Stimulated activated CD8-positive, alpha-beta memory T cell treated with anti-CD3 and anti-CD28 coated beads, Interleukin-7, amount 100 ng/mL, for 1 hour (primary cell): ENCODE measurements around the gene ARHGAP22.
"Not testable (repeated sequence)": the region's sequence is repeated elsewhere in the genome, so short reads cannot be mapped to it uniquely, and the experiment has no call there.

Source experiments
- DNase-seq, 2 donors: peaks; one replicate each; pipeline ENCODE4 v3.0.0-alpha.2; 2020; ENCODE audit warnings: low read depth in 2 of 2

Gene ARHGAP22, protein sequence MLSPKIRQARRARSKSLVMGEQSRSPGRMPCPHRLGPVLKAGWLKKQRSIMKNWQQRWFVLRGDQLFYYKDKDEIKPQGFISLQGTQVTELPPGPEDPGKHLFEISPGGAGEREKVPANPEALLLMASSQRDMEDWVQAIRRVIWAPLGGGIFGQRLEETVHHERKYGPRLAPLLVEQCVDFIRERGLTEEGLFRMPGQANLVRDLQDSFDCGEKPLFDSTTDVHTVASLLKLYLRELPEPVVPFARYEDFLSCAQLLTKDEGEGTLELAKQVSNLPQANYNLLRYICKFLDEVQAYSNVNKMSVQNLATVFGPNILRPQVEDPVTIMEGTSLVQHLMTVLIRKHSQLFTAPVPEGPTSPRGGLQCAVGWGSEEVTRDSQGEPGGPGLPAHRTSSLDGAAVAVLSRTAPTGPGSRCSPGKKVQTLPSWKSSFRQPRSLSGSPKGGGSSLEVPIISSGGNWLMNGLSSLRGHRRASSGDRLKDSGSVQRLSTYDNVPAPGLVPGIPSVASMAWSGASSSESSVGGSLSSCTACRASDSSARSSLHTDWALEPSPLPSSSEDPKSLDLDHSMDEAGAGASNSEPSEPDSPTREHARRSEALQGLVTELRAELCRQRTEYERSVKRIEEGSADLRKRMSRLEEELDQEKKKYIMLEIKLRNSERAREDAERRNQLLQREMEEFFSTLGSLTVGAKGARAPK

DNA sequence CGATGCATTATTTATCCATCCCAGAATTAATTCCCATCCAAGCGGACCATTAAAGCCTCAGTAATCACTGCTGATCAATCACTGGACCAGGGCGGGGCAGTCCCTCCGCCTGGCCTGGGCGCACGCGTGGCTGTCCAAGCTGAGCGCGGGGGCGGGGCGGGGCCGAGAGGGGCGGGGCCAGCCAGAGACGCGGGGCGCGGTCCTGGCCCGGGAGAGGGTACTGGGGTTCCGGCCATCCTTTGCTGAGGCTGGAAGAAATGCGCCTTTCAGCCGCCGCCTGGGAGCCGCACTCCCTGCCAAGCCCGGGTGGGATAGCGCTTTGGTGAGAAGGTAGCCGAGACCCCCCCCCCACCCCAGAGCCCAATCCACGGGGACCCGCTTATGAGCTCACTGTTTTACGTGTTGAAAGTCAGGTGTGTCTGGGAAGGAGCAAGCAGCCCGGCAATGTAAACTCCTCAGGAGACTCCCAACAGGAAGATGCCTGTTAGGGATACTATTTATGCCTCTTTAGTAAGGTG lies at the start of gene ARHGAP22:
Gene ARHGAP22, minus strand, starts transcription at position 83 of the 518 bp plus-strand sequence. CDS start 277 bp downstream, outside the sequence.
- no peak for DNase-seq

DNA sequence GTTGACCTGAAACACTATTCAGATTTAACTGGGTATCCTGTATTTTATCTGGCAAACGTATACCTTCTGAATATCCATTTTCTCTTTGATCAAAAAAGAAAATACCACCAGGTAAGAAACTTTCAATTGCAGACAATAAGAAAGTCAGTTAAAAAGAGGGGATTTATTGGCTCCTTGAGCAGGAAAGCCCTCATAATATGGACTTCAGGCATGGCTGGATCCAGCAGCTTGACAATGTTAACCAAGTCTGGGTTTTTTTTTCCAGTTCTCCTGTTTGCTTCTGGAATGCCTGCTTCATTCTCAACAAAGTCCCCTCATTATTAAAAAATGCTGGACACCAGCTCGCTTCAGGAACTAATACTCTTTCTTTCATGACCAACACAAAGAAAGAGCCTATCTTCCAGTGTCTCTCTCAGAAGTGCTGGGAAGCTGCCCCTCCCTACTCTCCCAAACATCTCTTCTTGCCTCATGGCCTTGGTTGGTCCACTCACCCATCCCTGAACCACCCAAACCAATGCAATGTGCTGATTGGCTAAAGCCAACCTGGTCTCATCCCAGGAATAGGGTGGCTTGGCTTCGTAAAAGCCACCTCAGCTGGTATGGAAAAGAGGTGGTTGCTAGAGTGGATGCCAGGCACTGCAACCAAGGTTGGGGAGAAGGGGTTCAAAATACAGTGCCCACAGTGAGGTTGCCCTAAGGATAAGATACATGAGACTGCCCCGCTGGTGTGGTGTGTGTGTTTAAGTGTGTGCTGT lies 49.2 kb upstream of the ARHGAP22 start:
- no peak for DNase-seq

DNA sequence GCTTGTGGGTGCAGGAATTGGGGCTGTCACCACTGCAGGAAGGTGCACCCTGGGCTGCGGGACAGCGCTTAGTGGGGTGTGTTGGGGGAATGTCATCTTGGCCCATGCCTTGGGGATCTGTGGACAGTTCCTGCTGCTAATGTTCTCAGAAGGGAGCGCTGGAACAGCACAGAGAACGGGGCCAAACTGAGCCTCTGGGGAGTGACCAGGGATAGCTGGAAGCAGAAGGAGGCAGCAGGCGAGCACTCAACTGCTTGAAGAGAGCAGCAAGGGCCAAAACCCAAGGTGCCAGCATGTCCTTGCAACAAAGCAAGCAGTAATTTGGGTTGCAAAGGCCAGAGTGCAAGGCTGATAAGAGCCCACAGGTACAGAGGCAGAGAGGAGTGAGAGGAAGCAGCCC lies 48.5 kb upstream of the ARHGAP22 start:
- no peak for DNase-seq

DNA sequence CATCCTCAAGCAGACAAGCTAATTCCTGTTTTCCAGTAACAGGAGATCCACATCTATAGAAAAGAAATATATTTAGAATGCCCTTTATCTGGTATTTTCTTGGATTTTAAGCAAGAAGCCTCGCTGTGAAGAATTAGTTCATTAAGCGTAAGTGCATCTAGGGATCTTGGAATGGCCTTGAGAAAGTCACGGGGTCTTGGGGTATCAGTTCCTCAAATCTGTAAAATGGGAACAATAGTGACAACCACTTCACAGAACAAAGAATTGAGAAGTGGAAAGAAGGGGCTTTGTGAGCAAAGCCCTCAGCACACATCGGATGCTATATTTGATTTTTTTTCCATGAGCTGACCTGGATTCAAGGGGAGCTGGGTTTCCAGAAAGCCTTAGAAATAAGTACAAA lies 47.5 kb upstream of the ARHGAP22 start:
- no peak for DNase-seq

DNA sequence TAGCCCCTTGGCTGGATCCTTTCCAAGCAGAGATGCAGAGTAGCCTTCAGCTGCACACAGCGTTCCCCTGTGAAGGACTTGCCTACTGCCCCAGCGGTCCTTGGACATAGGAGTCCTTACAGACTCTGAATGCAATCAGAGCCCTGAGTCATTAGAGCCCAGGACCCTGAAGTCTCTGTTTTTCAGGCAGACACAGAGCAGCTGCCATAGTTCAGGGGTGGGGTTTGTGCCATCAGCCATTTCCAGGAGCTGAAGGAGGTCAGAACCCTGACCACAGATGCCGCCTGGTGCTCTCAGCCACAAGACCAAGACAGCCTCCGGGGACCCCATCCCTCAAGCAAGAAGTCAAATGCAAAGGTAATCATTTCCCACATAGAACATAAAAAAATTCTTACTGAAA lies 47.0 kb upstream of the ARHGAP22 start:
- no peak for DNase-seq

DNA sequence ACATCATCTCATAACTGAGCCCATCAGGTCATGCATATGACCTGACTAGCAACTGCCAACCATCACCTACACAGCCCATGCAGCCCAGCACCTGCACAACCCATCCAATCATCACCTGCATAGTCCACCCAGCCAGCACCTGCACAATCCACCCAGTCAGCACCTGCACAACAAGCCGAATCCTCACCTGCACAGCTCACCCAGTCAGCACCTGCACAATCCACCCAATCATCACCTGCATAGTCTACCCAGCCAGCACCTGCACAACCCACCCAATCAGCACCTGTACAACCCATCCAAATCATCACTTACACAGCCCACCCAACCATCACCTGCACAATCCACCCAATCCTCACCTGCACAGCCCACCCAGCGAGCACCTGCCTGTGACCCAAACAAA lies 46.4 kb upstream of the ARHGAP22 start:
- no peak for DNase-seq

DNA sequence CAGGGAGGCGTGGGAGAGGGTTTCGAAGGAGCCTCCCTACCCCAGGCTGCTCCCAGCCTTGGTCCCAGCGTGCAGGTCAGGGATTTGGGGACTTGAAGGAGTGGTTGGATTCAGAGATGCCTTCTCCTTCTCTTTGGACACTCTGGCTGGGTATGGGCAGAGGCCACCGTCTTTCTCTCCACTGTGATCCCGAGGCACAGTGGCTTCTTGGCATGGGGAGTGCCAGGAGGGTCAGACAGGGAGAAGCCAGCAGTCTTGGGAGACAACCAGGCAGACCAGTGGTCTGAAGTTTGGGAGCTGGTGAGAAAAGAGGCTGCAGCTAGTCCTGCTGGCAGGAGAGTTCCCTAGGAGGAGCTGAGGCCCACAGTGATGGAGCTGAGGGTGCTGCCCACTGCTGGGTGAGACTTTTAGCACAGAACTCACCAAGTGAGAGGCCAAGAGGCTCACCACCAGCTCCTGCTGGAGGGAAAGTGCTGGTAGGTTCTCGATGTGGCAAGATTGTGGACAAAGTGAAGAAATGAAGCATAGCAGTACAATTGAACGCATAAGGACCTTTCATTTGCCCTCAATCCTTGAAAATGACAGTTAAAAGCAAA lies 44.6 kb upstream of the ARHGAP22 start:
- no peak for DNase-seq

DNA sequence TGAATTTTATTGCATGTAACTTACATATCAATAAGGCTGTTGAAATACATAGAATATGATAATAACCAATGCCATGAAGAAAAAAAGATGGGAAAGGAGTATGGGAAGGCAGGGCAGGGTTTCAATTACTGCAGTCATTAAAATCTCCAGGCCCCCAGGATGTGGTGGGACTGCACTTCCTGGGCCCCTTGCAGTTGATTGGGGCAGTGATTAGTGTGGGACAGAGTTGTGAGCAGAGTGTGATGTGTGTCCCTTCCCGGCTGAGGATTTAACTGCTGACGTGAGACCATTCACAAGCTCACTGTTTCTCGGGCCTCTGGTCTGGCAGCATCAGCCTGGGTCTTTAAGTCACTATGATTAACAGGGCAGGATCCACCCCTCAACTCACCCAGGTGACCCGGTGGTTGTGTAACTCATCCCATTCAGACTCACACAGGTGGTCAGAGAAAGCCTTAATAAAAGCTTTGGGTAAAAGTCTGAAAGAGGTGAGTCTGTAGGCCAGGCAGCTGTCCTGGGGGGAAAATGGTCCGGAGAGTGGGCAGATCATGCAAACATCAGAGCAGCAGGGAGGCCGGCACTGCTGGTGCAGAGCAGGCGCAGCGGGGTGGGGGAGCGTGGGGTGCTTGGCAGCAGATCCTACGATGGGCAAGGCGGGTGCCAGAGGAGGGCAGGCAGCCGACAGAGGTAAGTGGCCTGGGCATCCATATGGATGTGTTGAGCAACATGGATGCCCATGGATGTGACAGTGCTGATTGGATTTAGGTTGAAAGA lies 43.5 kb upstream of the ARHGAP22 start:
- no peak for DNase-seq

DNA sequence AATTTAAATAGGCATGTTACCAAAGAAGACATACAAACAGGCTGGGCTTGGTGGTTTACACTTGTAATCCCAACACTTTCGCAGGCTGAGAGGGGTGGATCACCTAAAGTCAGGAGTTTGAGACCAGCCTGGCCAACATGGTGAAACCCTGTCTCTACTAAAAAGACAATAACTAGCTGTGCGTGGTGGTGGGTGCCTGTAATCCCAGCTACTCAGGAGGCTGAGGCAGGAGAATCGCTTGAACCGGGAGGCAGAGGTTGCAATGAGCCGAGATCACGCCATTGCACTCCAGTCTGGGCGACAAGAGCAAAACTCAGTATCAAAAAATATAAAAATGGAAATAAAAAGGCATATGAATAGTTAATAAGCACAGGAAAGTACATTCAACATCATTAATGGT lies 42.2 kb upstream of the ARHGAP22 start:
- not testable (repeated sequence) for DNase-seq

DNA sequence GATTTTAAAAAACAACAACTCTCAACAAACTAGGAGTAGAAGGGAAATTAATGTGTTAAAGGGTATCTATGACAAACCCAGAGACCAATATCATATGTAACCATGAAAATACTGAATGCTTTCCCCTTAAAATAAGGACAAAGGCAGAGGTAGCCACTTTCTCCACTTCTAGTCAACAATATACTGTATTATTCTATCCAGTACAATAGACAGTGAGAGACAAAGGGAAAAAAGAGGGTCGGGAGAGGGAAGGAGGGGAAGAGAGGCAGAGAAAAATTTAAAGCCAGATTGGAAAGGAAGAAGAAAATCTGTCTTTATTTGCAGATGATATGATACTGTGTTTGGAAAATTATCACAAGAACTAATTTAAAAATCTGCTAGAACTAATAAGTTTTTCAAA lies 40.7 kb upstream of the ARHGAP22 start:
- no peak for DNase-seq

DNA sequence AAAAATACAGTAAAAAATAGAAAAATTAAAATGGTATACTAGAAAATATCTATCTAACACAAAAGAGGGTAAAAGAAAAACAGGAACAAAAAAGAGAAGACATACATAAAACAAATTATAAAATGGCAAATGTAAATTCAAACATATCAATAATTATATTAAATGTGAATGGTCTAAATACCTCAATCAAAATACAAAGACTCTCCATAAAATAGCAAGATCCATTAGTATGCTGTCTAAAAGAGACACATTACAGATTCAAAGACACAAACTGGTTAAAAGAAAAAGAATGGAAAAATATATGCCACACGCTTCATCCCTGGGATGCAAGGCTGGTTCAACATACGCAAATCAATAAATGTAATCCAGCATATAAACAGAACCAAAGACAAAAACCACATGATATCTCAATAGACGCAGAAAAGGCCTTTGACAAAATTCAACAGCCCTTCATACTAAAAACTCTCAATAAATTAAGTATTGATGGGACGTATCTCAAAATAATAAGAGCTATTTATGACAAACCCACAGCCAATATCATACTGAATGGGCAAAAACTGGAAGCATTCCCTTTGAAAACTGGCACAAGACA lies 36.3 kb upstream of the ARHGAP22 start:
- DNase-seq = not testable (repeated sequence)

DNA sequence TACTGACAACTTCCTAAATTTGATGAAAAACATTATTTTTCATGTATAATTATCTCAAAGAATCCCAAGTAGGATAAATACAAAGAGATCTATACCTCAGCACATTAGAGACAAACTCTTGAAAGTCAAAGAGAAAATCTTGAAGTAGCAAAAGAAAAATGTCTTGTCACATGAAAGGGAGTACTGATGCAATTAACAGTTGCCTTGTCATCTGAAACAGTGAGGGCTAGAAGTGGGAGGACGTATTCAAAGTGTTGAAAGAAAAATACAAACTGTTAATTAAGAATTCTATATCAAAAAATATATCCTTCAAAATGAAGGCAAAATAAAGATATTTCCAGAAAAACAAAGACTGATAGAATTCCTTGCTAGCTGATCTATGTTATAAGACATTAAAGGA lies 35.5 kb upstream of the ARHGAP22 start:
- no peak for DNase-seq

DNA sequence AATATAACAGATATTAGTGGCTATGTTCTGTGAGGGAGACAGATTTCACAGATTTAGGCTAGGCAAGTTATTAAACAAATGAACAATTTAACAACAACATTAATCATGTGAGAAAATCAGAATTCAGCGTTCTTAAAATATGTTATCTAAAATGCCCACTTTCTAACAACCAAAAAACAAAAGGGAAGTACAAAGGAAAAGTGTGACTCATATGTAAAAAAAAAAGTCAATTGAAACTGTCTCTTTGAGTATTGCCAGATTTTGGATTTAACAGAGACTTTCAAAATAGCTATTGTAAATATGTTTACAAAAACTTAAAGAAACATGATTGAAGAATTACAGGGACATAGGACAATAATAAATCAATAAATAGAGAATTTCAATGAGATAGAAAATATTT lies 34.8 kb upstream of the ARHGAP22 start:
- DNase-seq = no peak

DNA sequence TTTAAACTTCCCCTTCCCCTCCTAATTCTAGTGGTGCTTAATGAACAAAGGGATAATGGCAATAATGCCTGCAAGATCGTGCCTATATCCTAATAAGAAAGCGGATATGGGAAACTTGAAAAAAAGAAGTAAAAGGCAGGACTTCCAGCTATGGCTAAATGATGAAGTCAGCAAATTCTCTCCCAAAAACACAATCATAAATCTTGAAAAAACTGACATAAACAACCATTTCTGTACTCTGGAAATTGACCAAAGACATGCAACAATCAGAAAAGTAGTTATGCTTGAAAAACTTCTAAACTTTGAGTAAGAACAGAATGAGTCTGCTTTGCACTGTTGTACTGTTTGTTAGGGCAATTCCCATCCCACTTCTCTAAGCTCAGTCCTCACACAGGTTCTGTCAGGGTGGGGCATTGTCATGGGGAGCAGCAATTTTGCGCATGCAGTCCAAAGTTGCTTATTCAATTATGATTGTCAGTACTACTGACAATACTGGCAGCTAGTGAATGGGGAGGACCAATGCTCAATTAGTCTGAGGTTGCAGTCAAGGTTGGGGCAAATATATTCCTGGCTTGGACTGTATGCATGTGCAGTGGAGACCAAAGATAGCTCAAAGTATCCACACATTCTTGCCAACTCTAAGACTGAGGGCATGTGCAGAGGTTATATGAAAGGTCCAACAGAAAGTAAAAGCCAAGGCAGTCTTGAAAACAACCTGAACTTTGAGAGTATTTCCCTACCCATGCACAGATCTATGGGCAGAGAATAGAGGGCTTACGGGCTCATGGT lies 34.1 kb upstream of the ARHGAP22 start:
- DNase-seq = no peak

DNA sequence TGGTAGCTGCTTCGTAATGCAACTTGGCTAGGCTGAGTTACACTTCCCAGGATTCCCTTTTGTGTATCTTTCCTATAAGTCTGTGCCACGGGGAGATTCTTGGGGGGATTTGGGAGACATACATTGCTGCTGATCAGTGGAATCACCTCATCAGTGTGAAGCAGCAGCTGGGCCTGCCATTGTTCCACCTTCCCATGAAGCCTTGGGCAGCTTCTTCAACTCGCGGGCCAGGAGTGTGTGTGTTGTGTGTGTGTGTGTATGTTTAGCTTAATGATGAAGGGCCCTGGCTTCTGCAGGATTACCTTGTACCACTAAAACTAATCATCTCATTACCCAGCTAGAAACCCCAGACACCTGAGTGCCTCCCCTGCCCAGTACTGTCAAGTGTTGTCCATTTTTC lies 33.3 kb upstream of the ARHGAP22 start:
- no peak for DNase-seq

DNA sequence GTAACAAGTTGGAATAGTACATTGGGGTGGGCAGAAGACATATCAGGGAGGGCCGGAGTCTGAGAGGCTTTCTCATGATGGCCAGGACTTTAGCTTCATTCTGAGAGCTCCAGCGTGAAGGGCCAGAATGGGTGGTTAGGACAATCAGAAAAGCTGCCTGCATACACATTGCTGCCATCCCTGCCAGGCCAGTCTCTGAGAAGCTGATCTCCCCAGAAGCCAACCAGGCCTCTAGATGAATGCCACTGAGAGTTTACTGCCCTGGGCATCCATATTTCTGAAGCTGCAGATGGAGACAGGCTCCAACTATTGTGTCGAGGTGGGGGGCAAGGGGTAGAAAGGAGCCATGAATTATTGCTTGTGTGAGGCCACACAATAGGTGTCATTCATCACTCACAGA lies 32.0 kb upstream of the ARHGAP22 start:
- DNase-seq = no peak

DNA sequence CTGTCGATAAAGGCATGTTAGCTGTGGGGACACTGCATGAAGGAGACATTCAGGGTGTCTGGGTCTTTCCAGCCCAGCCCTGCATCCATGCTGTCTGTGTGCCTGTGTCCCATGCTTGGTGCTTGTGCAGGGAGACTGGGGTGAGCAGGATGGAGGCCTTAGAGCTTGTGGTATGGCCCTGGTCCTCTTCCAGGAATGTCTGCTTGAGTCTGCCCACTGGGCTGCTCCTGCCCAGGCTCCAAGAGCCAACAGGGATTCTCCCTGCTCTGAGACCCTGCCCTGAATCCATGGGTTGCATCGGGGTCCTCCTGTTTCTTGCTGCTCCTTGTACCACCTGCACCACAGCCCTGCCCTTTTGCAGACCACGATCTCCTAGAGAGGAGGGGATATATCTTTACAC lies 31.4 kb upstream of the ARHGAP22 start:
- DNase-seq = no peak

DNA sequence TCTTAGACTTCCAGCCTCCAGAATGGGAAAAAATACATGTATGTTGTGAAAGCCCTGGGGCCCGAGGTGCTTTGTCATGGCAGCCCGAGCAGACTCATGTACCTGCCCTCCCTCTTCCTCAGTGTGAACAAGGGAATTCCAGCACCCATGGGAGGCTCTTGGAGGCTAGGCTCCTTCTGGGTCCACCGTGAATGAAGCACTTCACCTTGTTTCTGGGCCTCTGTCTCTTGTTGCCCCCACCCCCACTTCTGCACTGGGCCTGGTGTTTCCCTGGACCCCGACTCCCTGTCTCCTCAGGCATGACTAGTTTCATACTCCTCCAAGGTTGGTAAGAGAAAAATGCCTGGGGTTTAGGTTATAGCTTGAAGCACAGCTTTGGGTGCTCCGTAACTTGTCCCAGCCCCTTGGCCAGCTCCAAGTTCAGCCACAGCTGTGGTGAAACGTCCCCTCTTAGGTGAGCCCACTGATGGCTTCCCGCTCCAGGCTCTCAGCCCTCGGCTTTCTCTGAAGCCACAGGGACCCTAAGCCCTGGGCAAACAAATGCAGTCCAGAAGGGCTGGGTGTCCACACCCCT lies 30.2 kb upstream of the ARHGAP22 start:
- DNase-seq = no peak

DNA sequence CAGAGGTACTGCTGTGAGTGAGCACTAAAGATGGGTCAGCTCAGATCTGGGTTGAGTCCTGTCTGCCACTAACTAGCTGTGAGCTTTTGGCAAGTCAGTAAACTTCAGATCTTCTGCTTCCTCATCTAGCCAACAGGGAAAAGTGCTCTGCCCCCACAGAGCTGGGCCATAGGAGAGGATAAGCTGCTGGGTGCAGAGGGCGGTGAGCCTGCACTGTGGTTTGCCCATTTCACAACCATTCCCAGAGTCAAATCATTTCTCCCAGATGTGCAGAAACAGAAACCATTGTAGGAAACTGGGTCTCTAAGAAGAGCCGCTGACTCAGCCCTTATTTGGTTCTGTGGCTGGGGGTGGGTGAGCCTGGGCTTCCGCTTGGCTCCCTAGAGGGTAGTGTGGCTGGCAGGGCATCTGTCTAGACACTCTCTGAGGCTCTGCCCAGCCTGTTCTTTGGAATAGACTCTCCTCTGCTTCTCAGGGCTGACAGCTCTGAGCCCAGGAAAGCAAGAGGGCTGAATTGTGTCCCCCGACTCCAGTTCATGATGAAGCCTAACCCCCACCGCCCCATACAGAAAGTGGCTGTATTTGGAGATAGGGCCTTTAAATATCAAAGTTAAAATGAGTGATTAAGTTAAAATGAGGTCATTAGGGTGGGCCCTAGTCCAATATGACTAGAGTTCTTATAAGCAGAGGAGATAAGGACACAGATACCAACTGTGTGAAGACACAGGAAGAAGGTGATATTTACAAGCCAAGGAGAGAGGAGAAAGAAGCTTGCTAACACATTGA lies 29.5 kb upstream of the ARHGAP22 start:
- DNase-seq = peak in 1 of 2 donors; percentile 23
